Hypothalamus (tissue), 51 donors: ENCODE data around the gene TSHZ2.
"Not testable (repeated sequence)": the region's sequence is repeated elsewhere in the genome, so short reads cannot be mapped to it uniquely, and the experiment has no call there.

Experiments used
- DNase-seq, 51 donors: peaks; one replicate each; lab custom pipeline; 2025; lab: John Stamatoyannopoulos, UW

The TSHZ2 gene

GRCh38 chr20:53296025-53296424 lies 323.9 kb downstream of the TSHZ2 start:
- DNase-seq, result no peak

DNA sequence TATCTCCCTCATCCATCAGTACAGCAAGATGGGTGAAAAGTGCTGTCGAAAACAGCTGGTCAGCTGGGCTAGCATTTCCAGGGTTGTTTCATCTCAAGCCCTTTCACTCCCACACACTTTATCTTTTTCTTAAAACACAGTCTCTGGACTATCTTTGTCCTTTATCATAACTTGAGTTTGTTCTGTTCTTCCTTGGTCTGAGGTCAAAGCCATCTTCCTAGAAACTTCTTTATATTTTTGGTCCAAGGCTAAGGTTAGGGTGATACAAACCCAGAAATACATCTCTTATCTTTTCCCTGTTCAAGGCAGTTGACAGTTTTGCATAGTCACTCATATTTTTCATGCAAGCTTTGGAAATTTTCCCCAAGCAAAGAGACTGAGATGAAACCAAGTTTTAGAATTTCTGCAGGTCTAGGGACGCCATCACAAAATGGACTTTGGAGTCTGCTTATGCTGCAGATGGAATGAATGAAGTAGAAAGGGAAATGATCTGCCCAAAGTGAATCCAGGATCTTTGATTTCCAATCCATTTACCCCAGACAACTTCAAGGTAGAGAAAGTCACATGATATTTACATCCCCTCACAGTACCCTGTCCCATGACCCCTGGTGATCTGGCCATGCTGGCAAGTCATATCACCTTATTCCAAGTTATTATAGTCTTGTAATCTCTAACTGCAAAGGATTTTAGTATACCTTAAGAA lies 324.4 kb downstream of the TSHZ2 start:
- DNase-seq, result no peak

DNA sequence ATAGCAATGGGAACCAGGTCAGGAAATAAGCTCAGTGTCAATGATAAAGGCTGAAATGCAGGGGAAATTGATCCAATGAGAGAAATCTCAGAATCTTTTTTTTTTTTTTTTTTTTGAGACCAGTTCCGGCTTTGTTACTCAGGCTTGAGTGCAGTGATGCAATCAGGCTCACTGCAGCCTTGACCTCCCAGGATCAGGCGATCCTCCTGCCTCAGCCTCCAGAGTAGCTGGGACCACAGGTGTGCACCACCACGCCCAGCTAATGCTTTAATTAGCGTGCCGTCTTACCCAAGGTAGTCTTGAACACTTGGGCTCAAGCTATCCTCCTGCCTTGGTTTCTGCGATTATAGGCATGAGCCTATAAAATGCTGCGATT lies 325.0 kb downstream of the TSHZ2 start:
- no peak for DNase-seq

DNA sequence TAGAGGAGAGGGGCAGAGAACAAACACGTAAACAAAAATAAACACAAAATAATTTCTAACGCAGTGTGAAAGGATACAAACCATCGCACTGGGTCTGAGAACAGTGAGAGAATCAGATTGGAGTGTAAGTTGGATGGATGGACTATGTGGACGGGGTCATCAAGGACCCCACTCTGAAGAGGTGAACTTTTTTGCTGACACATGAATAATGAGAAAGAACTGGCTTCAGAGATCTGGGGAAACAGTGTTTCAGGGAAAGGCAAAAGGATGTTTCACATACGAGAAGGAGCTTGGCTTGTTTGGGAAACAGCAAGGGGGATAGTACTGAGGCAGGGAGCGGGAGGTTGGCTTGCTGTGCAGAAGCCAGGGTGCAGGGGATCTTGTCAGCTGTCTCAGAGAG lies 326.1 kb downstream of the TSHZ2 start:
- no peak for DNase-seq

- DNase-seq, result no peak
These were observed 326.8 kb downstream of the TSHZ2 start for GRCh38 chr20:53298911-53299310.

GRCh38 chr20:53299831-53300230 lies 327.7 kb downstream of the TSHZ2 start:
- DNase-seq, result no peak

- DNase-seq, result no peak
These were observed 329.7 kb downstream of the TSHZ2 start for GRCh38 chr20:53301869-53302268.

DNA sequence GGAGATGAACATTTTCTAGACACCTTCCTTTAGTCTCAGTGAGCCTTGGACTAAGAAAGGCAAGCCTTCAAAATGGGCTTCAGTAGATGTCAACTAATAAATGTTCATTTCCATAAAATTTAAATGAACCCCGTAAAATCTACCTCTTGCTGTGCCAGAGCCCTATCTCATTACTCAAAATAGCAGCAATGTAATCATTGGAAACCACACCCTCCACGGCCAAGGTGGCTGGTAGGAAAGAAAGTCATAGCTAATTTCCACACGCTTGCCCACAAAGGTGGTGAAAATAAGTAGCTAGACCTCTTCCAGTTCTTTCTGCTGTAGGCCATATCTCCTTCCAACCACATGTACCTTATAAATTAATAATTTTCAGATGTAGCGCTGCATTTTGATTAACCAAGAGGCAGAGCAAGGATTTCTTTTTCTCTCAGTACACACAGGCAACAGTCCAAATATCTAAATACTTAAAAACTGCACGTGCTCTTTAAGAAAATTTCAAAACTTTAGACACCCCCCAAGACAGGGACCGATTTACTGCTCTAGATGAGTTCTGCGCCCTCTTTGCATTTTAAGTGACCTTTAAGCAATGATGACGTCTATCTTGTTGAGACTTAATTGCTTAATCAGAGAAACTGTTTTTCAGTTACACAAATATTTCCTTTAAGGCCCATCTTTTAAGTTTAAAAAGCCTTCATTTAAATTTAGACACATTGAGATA lies 330.7 kb downstream of the TSHZ2 start:
- no peak for DNase-seq

- no peak for DNase-seq
These were observed 331.2 kb downstream of the TSHZ2 start for GRCh38 chr20:53303413-53303760.

GRCh38 chr20:53304146-53304545 lies 332.0 kb downstream of the TSHZ2 start:
- no peak for DNase-seq

DNA sequence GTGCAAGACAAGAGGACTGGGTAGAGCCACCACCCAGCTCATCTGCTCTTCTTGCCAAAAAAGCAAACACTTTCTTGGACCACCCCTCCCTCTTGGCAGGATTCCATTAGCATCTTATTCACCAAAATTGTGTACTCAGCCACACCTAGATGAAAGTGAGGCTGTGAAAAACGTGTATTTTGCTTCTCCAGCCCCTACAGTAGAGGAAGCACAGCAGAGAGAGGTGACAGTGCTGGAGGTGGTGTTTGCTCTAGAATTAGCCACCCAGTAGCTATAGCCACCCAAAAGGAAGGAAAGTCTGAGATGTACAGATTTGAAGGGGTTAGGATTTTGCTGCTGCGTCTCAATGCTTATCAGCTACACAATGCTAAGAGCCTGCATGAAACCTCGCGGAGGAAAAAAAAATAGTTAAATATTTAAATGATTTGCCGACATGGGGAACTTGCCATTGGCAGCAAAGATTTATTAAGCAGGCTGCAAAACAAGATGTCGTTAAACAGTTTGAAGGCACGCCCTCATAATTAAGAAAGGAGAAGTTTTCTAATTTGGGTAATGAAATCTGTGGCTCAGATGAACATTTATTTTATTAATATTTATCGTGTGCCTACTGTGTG lies 334.1 kb downstream of the TSHZ2 start:
- DNase-seq, result no peak

- DNase-seq, result no peak
These were observed 335.9 kb downstream of the TSHZ2 start for GRCh38 chr20:53307964-53308597.

GRCh38 chr20:53309515-53309914 lies 337.4 kb downstream of the TSHZ2 start:
- no peak for DNase-seq

DNA sequence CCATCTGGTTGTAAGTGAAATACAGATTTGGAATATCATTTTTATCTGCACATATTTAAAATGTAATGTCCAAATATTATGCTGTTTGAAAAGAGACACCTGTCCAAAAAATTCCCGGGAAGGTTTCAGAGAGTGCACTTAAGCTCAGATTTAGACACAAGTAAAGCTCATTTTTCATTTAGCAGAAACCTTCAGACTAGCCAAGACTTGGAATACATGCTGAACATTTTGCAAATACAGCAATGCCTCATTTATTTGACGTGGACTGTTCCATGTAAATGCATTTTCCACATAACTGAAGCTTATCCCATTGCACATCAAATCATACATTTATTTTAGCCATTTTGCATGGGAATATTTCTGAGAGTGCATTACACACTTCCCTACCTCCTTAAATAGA lies 340.8 kb downstream of the TSHZ2 start:
- no peak for DNase-seq

- DNase-seq, result no peak
These were observed 344.2 kb downstream of the TSHZ2 start for GRCh38 chr20:53316206-53316937.

DNA sequence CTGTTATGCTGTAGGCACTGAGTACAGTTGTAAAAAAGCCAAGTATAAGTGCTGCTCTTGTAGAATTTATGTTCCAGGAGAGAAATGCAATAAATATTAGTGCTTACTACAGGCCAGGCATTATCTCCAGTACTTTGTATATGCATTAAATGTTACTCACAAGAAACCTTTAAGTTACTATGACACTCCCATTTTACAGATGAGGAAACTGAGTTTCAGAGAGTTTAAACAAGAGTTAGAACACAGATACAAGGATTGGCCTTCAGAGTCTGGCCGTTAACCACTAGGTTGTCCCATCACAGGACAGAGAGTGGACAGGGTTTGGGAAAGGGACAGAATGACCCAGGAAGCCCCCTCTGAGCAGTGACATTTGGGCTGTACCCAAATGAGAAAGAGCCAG lies 347.0 kb downstream of the TSHZ2 start:
- DNase-seq, result no peak

GRCh38 chr20:53319716-53320115 lies 347.6 kb downstream of the TSHZ2 start:
- no peak for DNase-seq

- DNase-seq, result no peak
These were observed 348.5 kb downstream of the TSHZ2 start for GRCh38 chr20:53320701-53321100.

DNA sequence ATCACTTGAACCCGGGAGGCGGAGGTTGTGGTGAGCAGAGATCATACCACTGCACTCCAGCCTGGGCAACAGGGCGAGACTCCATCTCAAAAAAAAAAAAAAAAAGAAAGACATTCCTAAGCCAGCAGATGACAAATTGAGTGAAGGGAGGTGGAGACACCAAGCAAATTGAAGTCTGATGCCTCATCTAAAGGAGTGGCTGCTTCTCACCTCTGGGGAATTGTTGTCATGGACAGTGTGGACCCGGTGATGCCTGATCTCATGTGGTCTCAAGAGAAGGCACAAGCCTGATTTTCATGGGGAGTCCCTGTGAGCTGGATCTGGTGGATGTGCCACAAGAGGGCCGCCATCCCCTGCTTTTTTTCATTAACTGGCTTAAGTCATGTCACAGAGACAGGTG lies 349.4 kb downstream of the TSHZ2 start:
- no peak for DNase-seq

DNA sequence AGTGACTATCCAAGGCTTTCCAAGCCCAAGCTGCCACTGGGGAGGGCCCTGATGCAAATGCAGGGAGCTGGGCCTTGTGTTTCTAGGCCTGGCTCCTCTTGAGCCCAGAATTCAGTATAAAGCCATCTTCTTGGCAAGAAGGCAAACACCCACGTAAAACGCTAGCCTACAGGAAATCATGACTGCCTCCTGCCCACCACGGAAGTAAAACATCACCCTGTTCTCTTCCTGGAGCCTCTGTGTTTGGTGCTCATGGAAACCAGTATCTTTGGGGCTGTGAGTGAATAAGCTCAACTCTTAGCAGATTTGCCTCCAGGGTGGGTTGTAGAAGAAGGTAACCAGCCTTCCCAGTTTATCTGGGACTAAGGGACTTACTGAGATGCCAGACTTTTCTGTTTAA lies 350.5 kb downstream of the TSHZ2 start:
- DNase-seq, result no peak

GRCh38 chr20:53323460-53323859 lies 351.3 kb downstream of the TSHZ2 start:
- not testable (repeated sequence) for DNase-seq
